ENCODE data around the gene FAM24A. TPM values are rescaled to one million over a fixed set of nuclear protein-coding genes. Genes with fewer than 3 reads are reported as not detected.

FAM24A gene
- polyA plus RNA-seq, 1 donor (not counting 4 experiments of a cell fraction or from before 2014, with no cell fraction given), result not detected

DNA sequence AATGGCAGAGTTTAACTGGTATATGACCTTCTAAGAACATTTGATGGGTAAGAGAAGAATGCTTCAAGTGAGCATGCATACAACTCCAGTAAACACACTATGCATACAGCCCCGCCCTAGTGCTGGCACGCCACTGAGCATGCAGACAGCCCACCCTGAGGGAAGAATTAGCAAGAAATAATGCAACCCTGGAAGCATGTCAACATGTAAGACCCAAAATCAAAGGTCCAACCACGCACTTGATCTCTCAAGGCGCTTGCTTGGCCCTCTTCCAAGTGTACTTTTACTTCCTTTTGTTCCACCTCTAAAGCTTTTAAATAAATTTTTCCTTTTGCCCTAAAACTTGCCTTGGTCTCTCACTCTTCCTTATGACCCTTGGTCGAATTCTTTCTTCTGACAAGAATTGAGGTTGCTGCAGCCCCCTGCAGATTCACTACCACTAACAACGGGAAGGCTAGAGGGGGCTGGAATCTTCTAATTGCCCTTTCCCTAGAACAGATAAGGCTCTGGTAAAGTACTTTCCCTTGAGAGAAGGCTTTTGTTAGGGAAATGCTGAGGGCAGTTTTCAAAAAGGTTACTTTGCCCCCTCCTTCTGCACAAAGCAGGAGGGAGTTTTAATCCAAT, 34.5 kb upstream of the FAM24A start:
- no peak for FAIRE-seq
- H3K9me3 ChIP-seq (ENCODE audit: control insufficient read depth, low read depth, low read length), result no peaks in the 10 kb centered on the region
- peaks cover 37% of the 10 kb centered on the region for H3K4me1 ChIP-seq (ENCODE audit: control insufficient read depth, extremely low read depth, insufficient read depth, low read length)
- H3K4me2 ChIP-seq (ENCODE audit: control insufficient read depth, extremely low read depth, insufficient read depth, low read depth, low read length), result no peak overlapping the region
- H3K27ac ChIP-seq (ENCODE audit: control insufficient read depth, insufficient read depth, low read length), result no peak overlapping the region
- no peaks in the 10 kb centered on the region for H4K20me1 ChIP-seq (ENCODE audit: control insufficient read depth, extremely low read depth, insufficient read depth, low read length)
- no peak for DNase-seq (ENCODE audit: low read depth, low spot score)
- H3K27me3 ChIP-seq (ENCODE audit: control insufficient read depth, extremely low read depth, insufficient read depth, low read length), result no peaks in the 10 kb centered on the region
- TF ChIP-seq, protein P1, sequence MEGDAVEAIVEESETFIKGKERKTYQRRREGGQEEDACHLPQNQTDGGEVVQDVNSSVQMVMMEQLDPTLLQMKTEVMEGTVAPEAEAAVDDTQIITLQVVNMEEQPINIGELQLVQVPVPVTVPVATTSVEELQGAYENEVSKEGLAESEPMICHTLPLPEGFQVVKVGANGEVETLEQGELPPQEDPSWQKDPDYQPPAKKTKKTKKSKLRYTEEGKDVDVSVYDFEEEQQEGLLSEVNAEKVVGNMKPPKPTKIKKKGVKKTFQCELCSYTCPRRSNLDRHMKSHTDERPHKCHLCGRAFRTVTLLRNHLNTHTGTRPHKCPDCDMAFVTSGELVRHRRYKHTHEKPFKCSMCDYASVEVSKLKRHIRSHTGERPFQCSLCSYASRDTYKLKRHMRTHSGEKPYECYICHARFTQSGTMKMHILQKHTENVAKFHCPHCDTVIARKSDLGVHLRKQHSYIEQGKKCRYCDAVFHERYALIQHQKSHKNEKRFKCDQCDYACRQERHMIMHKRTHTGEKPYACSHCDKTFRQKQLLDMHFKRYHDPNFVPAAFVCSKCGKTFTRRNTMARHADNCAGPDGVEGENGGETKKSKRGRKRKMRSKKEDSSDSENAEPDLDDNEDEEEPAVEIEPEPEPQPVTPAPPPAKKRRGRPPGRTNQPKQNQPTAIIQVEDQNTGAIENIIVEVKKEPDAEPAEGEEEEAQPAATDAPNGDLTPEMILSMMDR (optimal IDR thresholded peaks at IDR 0.05 in 1 of 3, IDR thresholded peaks at IDR 0.05 in 1 of 3, conservative IDR thresholded peaks at IDR 0.05 in 1 of 3; ENCODE audit: extremely low read depth in 1 of 3, insufficient read depth in 2 of 3, low read length in 3 of 3), result no peak
- no peak for TF ChIP-seq EZH2 (IDR thresholded peaks at IDR 0.05; ENCODE audit: low read length)
- H3K4me3 ChIP-seq (ENCODE audit: control insufficient read depth in 2 of 3, extremely low read depth in 1 of 3, insufficient read depth in 2 of 3, low read depth in 1 of 3, low read length in 3 of 3), result no peak overlapping the region
- H3K79me2 ChIP-seq (ENCODE audit: control insufficient read depth, insufficient read depth, low read length), result peaks cover 58% of the 10 kb centered on the region
- H3K36me3 ChIP-seq (ENCODE audit: control insufficient read depth in 2 of 2, extremely low read depth in 1 of 2, insufficient read depth in 2 of 2, low read length in 2 of 2), result peaks cover 0 to 1% of the 10 kb centered on the region in 2 experiments
- H3K9me1 ChIP-seq (ENCODE audit: control insufficient read depth, extremely low read depth, insufficient read depth, low read length), result no peaks in the 10 kb centered on the region
- dilution Hi-C loops (cut with MboI; ENCODE audit: extremely low pct_ligation_motif_present, low sequenced_read_pairs), result no loop called here
- no peak overlapping the region for H3K9ac ChIP-seq (ENCODE audit: control insufficient read depth, extremely low read depth, insufficient read depth, low read length)
- H2AFZ ChIP-seq (ENCODE audit: control insufficient read depth, low read length), result no peak overlapping the region

DNA sequence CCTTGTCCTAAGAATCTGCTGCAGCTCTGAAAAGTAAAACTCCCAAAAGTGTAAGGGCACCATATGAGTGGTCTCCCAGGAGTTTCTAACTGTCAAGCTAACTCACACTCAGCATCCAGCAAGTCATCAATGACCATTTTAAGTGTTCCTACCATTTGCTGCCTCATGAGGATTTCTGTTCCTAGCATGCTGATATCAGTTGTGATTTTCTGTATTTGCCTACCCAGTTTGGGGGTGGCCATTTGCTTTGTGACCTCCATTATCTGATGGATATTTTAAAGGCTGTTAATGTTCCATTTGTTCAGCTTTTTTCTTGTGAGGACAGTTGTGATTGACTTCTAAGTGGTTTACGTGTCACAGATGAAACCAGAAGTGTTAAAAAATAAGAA, 33.9 kb upstream of the FAM24A start:
- dilution Hi-C loops (cut with MboI; ENCODE audit: extremely low pct_ligation_motif_present, low sequenced_read_pairs), result no loop called here
- TF ChIP-seq, protein P1 (optimal IDR thresholded peaks at IDR 0.05 in 1 of 3, IDR thresholded peaks at IDR 0.05 in 1 of 3, conservative IDR thresholded peaks at IDR 0.05 in 1 of 3; ENCODE audit: extremely low read depth in 1 of 3, insufficient read depth in 2 of 3, low read length in 3 of 3), result no peak
- TF ChIP-seq EZH2 (IDR thresholded peaks at IDR 0.05; ENCODE audit: low read length), result no peak
- H3K4me3 ChIP-seq (ENCODE audit: control insufficient read depth in 2 of 3, extremely low read depth in 1 of 3, insufficient read depth in 2 of 3, low read depth in 1 of 3, low read length in 3 of 3), result no peak overlapping the region
- H3K27ac ChIP-seq (ENCODE audit: control insufficient read depth, insufficient read depth, low read length), result no peak overlapping the region
- peaks cover 58% of the 10 kb centered on the region for H3K79me2 ChIP-seq (ENCODE audit: control insufficient read depth, insufficient read depth, low read length)
- no peaks in the 10 kb centered on the region for H4K20me1 ChIP-seq (ENCODE audit: control insufficient read depth, extremely low read depth, insufficient read depth, low read length)
- peaks cover 0 to 1% of the 10 kb centered on the region in 2 experiments for H3K36me3 ChIP-seq (ENCODE audit: control insufficient read depth in 2 of 2, extremely low read depth in 1 of 2, insufficient read depth in 2 of 2, low read length in 2 of 2)
- FAIRE-seq (no peak), DNase-seq (ENCODE audit: low read depth, low spot score) (no peak)
- H3K9me3 ChIP-seq (ENCODE audit: control insufficient read depth, low read depth, low read length), result no peaks in the 10 kb centered on the region
- no peak overlapping the region for H3K9ac ChIP-seq (ENCODE audit: control insufficient read depth, extremely low read depth, insufficient read depth, low read length)
- no peaks in the 10 kb centered on the region for H3K27me3 ChIP-seq (ENCODE audit: control insufficient read depth, extremely low read depth, insufficient read depth, low read length)
- no peak overlapping the region for H3K4me2 ChIP-seq (ENCODE audit: control insufficient read depth, extremely low read depth, insufficient read depth, low read depth, low read length)
- no peak overlapping the region for H2AFZ ChIP-seq (ENCODE audit: control insufficient read depth, low read length)
- H3K9me1 ChIP-seq (ENCODE audit: control insufficient read depth, extremely low read depth, insufficient read depth, low read length), result no peaks in the 10 kb centered on the region
- peaks cover 37% of the 10 kb centered on the region for H3K4me1 ChIP-seq (ENCODE audit: control insufficient read depth, extremely low read depth, insufficient read depth, low read length)
